HUES64 (cell line): ENCODE results near the gene TUT1.
A peak's percentile ranks its signal among the peaks of the same experiment; 100 is the strongest.

ENCODE experiments used
- H3K27ac ChIP-seq: 2 replicates; pipeline ENCODE4 v1.7.0; 2013; ENCODE audit warnings: low read depth, low read length, inconsistent platforms
- H3K27me3 ChIP-seq: 2 replicates; pipeline ENCODE4 v1.6.1; 2013; ENCODE audit warnings: mild to moderate bottlenecking, low read length; ENCODE audit not compliant: insufficient read depth
- H3K36me3 ChIP-seq: 2 replicates; pipeline ENCODE4 v1.6.1; 2013; ENCODE audit warnings: mild to moderate bottlenecking, low read length; ENCODE audit not compliant: insufficient read depth
- H3K4me1 ChIP-seq: 2 replicates; pipeline ENCODE4 v1.6.1; 2013; ENCODE audit warnings: mild to moderate bottlenecking, low read length, moderate library complexity; ENCODE audit not compliant: insufficient read depth
- H3K4me3 ChIP-seq: 2 replicates; pipeline ENCODE4 v1.5.1; 2013; ENCODE audit warnings: mild to moderate bottlenecking, low read length, moderate library complexity
- H3K9ac ChIP-seq: 2 replicates; pipeline ENCODE4 v1.6.1; 2013; ENCODE audit warnings: mild to moderate bottlenecking, low read depth, low read length
- H3K9me3 ChIP-seq: 2 replicates; pipeline ENCODE4 v1.6.1; 2013; ENCODE audit warnings: low read depth, low read length; ENCODE audit not compliant: insufficient read depth
- WGBS: fragments of 150-250, 120-280 bp; methylation state at CpG from one replicate; pipeline ENCODE4 v1.1.7; 2013; ENCODE audit warnings: missing lambda C conversion rate; 5-methylcytosine and 5-hydroxymethylcytosine counted together

The TUT1 gene

DNA sequence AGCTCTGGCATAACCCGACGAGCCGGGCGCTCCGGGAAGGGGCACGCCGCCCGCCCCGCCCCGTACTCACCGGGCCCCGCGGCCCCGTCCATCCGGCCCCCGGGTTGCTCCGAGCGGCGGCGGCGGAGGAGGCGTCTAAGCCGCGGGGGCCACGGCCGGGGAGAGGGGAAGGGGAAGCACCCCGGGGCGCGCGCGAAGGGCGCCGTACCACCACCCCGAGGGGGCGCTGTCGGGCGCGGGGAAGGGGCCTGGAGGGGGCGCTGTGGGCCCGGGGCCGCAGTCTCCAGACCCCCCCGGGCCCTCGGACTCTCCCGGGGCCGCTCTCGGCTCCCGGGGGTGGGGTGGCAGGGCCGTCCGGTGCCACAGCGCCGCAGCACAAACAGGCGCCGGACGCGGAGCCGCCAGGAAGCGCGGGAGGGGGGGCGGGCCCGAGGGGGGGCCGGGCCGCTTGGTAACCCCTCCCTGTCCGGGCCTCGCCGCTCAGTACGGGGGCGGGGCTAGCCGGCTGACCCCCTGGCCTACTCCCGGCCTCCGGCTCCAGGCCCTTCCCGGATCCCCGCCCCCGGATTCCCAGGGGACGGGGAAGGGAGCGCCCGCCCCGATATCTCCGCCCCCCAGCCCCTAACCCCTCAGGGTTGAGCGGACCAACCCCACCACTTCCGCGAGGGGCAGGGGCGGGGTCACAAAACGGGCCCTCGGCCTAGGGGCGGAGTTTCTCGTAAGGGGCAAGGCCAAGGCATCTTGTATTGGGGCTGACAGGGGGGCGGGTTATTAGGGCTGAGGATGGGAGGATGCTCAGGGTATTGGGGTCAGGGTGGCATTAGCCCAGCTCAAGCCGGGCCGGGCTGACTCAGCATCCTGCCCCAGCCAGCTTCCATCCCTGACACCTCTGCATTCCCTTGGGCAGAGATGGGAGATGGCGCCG lies 21.3 kb upstream of the TUT1 start, which contains the start of the genes EML3 and ROM1:
Gene EML3 (minus strand): TSS at position 410 of the 925 bp plus-strand sequence. CDS start 318 bp downstream, at position 92.
Gene ROM1 (plus strand): TSS at position 892 of the 925 bp plus-strand sequence. CDS start 25 bp downstream, at position 917.
- peak within 1 kb of the TSS; percentile 66 for H3K4me3 ChIP-seq
- H3K27ac ChIP-seq = no peak within 1 kb of the TSS
- 4% methylated on average over 87 of the region's 91 CpGs for WGBS
- peak within 1 kb of the TSS; percentile 39; the same call in 1 of the 2 replicates for H3K9ac ChIP-seq
- peaks cover 5% of the 10 kb centered on the region; the same call in 1 of the 2 replicates for H3K4me1 ChIP-seq
- H3K36me3 ChIP-seq = peaks cover 7% of the 10 kb centered on the region; the same call in 1 of the 2 replicates
- H3K9me3 ChIP-seq = no peaks in the 10 kb centered on the region
- H3K27me3 ChIP-seq = peaks cover 10% of the 10 kb centered on the region; the same call in 1 of the 2 replicates

DNA sequence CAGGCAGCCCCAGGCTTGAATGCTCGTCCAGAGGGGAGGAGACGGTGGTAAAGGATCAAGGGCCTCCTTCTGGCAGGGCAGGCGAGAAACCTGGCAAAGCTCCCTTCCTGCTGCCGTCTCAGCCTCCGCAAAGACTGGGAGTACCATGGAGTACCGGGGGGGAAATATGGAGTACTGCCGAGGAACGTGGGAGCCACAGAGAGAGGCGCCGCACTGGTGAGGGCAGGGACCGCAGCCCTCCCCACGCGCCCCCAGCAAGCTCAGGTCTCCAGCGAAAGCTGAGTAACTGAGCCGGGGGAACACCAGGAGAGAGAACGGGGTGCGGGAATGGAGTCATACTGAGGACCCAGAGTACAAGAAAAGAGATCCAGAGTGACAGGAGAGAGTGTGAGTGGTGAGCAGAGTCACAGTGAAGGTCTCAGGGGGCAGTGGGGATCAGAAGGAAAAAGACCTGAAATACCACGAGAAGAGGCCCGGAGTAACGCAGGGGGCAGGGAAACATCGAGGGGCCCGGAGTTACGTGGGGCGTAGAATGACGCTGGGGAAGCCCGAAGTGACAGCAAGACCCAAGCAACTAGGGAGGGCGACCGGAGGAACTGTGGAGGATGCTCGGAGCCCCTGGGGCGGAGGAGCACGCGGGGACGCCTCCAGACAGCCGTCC lies 20.5 kb upstream of the TUT1 start:
- Histone ChIP-seq H3K9ac (peak overlapping the region; percentile 39; the same call in 1 of the 2 replicates), H3K27me3 (peaks cover 10% of the 10 kb centered on the region; the same call in 1 of the 2 replicates), H3K4me3 (peak overlapping the region; percentile 66), H3K9me3 (no peaks in the 10 kb centered on the region), H3K36me3 (peaks cover 7% of the 10 kb centered on the region; the same call in 1 of the 2 replicates), H3K4me1 (peaks cover 9% of the 10 kb centered on the region; the same call in 1 of the 2 replicates), H3K27ac (no peak overlapping the region)
- 6% methylated on average over 34 of the region's 34 CpGs for WGBS

DNA sequence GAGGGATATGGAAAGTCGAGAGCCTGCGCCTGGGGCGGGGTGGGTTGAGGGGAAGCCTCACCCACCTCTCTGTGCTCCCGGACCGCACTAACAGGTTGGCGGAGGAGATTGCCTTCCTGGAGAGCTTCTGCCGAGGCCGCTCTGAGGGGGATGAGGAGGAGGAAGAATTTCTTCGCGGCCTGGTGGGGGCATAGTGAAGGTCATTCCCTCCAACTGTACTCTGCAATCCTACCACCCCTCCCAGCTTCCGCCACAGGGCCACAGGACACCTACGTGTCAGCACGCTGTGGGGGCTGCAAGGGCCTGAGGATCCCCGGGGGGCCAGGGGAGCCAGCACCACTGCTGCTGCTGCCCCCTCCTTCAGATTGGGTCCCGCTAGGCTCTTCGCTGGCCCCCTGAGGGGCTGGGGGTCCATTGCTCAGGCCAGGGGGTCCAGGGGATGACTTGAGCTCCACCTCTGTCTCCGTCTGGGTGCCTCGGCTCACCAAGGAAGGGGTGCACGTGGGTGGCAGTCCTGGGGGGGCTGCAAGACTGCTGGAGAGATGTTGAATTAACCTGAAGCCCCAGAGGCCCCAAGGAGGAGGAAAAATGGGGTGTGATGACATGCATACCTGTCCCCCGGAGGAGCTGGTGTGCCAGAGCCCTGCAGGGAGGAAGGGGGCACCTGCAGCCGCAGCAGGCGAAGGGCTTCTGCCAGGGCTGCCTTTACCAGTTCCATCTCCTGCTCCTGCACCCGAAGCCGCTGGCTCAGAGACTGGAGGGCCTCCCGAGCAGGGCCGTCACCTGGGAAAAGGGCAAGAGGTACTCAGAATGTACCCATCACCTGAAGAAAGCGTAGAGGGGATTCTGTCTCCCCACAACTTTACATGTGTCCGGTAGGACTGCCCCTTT lies 19.7 kb upstream of the TUT1 start:
- H3K27ac ChIP-seq = no peak overlapping the region
- H3K27me3 ChIP-seq = peaks cover 10% of the 10 kb centered on the region; the same call in 1 of the 2 replicates
- H3K9me3 ChIP-seq = no peaks in the 10 kb centered on the region
- peaks cover 2% of the 10 kb centered on the region; the same call in 1 of the 2 replicates for H3K36me3 ChIP-seq
- WGBS = 73% methylated on average over 24 of the region's 28 CpGs
- no peak overlapping the region for H3K9ac ChIP-seq
- peaks cover 9% of the 10 kb centered on the region; the same call in 1 of the 2 replicates for H3K4me1 ChIP-seq
- peak overlapping the region; percentile 66 for H3K4me3 ChIP-seq

- Histone ChIP-seq H3K9ac (no peak overlapping the region), H3K4me3 (no peak overlapping the region), H3K27ac (no peak overlapping the region), H3K27me3 (peaks cover 10% of the 10 kb centered on the region; the same call in 1 of the 2 replicates), H3K36me3 (peaks cover 2% of the 10 kb centered on the region; the same call in 1 of the 2 replicates), H3K4me1 (peaks cover 9% of the 10 kb centered on the region; the same call in 1 of the 2 replicates), H3K9me3 (no peaks in the 10 kb centered on the region)
- 91% methylated on average over 6 of the region's 6 CpGs for WGBS
Measured at GRCh38 chr11:62610403-62610802, 19.1 kb upstream of the TUT1 start.

DNA sequence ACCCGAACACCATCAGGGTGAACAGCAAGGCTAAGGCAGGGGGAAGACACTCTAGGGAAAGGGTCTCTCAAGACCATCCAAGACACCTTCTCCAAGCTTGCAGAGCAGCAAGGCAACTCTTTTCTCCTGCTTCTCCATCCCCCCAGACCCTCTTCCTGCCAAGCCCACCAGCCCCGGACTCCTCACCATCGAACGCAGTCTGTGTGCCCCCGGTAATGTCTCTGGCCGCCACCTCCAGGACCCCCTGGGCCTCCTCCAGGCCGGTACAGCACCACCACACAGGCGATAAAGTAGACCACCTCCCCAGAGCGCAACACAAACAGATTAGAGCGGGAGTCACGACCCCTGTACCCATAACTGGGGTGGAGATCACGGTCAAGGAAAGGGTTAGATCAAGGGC lies 17.5 kb upstream of the TUT1 start:
- Histone ChIP-seq H3K4me3 (no peak overlapping the region), H3K9me3 (no peaks in the 10 kb centered on the region), H3K36me3 (no peaks in the 10 kb centered on the region), H3K4me1 (peaks cover 13% of the 10 kb centered on the region; the same call in 1 of the 2 replicates), H3K9ac (no peak overlapping the region), H3K27ac (no peak overlapping the region), H3K27me3 (peaks cover 16% of the 10 kb centered on the region)
- WGBS = 94% methylated on average over 12 of the region's 12 CpGs

- no peak overlapping the region for H3K27ac ChIP-seq
- H3K9ac ChIP-seq = no peak overlapping the region
- H3K4me3 ChIP-seq = no peak overlapping the region
- H3K27me3 ChIP-seq = peaks cover 26% of the 10 kb centered on the region
- no peaks in the 10 kb centered on the region for H3K36me3 ChIP-seq
- WGBS = 87% methylated on average over 4 of the region's 4 CpGs
- no peaks in the 10 kb centered on the region for H3K9me3 ChIP-seq
- peaks cover 17% of the 10 kb centered on the region; the same call in 1 of the 2 replicates for H3K4me1 ChIP-seq
Measured at GRCh38 chr11:62607714-62608113, 16.4 kb upstream of the TUT1 start.

- Histone ChIP-seq H3K9ac (no peak overlapping the region), H3K9me3 (no peaks in the 10 kb centered on the region), H3K27me3 (peaks cover 21% of the 10 kb centered on the region), H3K4me3 (no peak overlapping the region), H3K4me1 (peaks cover 12% of the 10 kb centered on the region; the same call in 1 of the 2 replicates), H3K27ac (no peak overlapping the region), H3K36me3 (no peaks in the 10 kb centered on the region)
- 93% methylated on average over 15 of the region's 15 CpGs for WGBS
Measured at GRCh38 chr11:62605902-62606301, 14.6 kb upstream of the TUT1 start.

GRCh38 chr11:62605467-62605866 lies 14.1 kb upstream of the TUT1 start:
- Histone ChIP-seq H3K36me3 (no peaks in the 10 kb centered on the region), H3K4me3 (no peak overlapping the region), H3K4me1 (peaks cover 12% of the 10 kb centered on the region; the same call in 1 of the 2 replicates), H3K27me3 (peaks cover 25% of the 10 kb centered on the region), H3K9me3 (no peaks in the 10 kb centered on the region), H3K9ac (no peak overlapping the region), H3K27ac (no peak overlapping the region)
- 96% methylated on average over 6 of the region's 6 CpGs for WGBS

DNA sequence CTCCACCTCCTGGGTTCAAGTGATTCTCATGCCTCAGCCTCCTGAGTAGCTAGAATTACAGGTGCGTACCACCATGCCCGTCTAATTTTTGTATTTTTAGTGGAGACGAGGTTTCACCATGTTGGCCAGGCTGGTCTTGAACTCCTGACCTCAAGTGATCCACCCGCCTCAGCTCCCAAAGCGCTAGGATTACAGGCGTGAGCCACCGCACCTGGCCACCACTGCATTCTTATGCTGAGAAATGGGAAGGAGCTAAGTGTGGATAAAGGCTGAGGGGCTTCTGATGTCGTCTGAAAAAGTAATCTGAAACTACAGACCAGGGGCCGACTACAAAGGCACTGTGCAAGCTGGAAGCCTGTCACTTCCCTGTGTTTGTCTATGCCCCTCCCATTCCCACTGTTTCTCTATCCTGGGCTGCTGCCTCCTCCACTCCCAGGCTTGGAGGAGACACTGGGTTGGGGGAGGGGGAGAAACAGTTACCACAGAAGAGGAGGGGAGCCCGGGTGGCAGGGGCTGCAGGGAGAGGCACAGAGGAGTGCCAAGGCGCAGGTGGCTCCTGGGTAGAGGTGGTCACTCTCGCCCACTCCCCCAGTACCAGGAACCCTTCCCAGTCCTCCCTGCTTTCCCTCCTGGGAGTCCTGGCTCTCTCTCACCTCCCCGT lies 13.3 kb upstream of the TUT1 start:
- Histone ChIP-seq H3K27me3 (peaks cover 25% of the 10 kb centered on the region), H3K36me3 (peaks cover 6% of the 10 kb centered on the region; the same call in 1 of the 2 replicates), H3K9ac (no peak overlapping the region), H3K4me3 (no peak overlapping the region), H3K27ac (no peak overlapping the region), H3K9me3 (no peaks in the 10 kb centered on the region), H3K4me1 (peaks cover 19% of the 10 kb centered on the region)
- WGBS = 66% methylated on average over 11 of the region's 13 CpGs
